Stimulated activated CD4-positive, alpha-beta T cell treated with anti-CD3 and anti-CD28 coated beads, TNF-alpha, amount 100 ng/mL, for 1 hour (primary cell): ENCODE measurements around the gene PGLYRP2.
"Not testable (repeated sequence)": the region's sequence is repeated elsewhere in the genome, so short reads cannot be mapped to it uniquely, and the experiment has no call there.

Experiments
- DNase-seq, 3 donors: peaks; one replicate each; pipeline ENCODE4 v3.0.0-alpha.2; 2020; ENCODE audit warnings: low read depth in 3 of 3, low spot score in 1 of 3

Gene PGLYRP2

DNA sequence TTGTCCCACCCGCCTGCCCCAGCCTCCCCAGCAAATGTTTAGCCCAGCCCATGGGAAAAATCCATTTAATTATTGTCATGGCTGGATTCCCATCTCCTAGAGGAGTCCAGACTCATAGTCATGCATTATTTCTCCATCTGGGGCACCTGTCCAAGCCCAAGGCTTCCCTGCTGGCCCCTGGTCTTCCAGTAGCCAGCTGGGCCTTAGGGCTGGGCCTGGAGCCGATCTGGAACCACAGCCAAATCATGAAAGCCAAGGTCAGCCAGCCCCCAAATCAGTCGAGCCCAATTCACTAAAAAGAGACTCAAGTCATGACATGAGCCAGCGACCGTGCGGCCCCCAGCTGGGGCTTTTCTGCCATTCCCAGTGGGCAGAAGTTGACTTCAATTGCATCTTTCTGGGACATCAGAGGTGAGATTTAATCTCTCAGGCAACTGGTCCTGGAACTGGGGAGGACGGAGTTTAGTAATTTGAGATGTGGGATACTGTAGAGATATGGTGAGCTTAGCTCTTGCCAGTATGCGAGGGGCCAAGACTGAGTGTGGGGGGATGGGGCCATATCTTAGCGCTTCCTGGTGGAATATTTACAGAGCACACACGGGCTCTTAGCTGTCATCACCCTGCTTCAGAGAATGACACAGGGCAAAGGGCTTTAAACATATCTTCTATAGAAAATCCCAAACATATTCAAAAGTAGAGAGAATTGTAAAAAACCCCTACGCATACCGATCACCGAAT is 9.4 kb upstream of the PGLYRP2 start:
- no peak for DNase-seq

DNA sequence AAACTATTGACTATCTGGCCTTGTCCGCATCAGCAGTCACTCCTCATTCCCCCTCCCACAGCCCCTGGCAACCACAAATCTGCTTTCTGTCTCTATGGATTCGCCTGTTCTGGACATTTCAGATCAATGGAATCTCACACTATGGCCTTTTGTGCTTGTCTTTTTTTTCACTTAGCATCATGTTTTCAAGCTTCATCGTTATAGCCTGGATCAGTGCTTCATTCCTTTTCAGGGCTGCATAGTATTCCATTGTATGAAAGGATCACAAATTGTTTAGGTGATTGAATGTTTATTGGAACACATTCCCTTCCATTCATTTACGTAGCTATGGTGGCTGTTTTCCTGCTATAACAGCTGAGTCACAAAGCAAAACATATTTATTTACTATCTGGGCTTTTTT is 7.7 kb upstream of the PGLYRP2 start:
- DNase-seq: no peak

DNA sequence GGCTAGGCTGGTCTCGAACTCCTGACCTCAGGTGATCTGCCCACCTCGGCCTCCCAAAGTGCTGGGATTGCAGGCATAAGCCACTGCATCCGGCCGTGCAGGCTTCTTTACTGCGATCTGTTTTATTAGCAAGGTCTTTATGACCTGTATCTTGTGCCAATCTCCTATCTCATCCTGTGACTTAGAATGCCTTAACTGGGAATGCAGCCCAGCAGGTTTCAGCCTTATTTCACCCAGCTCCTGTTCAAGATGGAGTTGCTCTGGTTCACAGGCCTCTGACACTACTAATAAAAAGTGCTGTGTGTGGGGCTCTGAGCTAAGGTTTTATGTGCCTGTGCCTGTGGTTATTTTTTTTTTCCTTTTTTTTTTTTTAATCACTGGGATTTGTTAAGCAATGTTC is 6.5 kb upstream of the PGLYRP2 start:
- DNase-seq: not testable (repeated sequence)

DNA sequence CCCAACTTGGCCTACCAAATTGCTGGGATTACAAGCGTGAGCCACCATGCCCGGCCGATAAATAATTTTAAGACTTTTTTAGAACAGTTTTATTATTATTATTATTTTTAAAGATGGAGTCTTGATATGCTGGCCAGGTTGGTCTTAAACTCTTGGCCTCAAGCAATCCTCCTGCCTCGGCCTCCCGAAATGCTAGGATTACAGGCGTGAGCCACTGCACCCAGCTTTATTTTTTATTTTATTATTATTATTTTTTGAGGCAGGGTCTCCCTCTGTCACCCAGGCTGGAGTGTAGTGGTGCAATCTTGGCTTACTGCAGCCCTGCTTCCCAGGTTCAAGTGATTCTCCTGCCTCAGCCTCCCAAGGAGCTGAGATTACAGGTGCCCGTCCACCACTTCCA is 1.7 kb upstream of the PGLYRP2 start:
- not testable (repeated sequence) for DNase-seq

DNA sequence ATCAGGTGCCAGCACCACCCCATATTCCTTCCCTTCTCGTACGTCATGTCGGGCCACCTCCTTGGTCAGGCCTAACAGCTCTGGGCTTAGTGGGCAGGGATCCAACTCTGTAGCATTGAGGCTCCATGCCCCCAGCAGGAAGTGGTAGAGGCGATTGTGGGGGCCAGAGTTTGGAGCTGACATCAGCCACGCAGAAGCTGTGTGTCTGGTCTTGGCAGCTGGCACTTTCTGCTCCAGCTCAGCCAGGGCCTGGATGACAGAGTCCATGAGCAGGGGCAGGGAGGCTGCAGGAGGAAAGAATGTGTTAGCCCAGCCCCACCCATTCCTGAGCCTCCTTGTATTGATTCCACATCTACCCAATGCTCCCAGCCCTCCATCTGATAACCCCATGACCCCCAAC is 3.0 kb downstream of the PGLYRP2 start:
- DNase-seq: no peak

GRCh38 chr19:15475611-15476010 is 3.7 kb downstream of the PGLYRP2 start:
- DNase-seq: no peak

DNA sequence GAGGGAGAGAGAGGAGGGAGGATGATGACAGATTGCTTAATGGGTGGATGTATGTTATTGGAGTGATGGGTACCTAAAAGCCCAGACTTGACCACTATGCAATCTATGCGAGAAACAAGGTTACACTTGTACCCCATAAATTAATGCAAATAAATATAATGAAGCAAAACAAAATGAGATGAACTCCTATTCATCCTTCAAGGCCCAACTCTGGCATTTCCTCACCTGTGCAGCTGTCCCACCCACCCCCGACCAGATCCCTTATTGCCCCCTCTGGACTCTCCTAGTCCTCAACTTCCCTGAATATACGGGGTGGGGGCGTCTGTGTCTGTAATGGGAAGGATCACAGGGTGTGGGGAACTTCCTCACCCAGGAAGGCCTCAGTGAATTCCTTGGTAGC is 4.1 kb downstream of the PGLYRP2 start:
- no peak for DNase-seq

DNA sequence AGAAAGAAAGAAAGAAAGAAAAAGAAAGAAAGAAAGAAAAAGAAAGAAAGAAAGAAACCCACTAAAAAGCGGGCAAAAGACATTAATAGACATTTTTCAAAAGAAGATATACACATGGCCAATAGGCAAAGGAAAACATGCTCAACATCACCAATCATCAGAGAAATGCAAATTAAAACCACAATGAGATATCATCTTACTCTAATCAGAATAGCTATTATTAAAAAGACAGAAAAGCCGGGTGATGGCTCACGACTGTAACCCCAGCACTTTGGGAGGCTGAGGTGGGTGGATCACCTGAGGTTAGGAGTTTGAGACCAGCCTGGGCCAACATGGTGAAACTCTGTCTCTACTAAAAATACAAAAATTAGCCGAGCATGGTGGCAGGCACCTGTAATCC is 5.5 kb downstream of the PGLYRP2 start:
- DNase-seq: not testable (repeated sequence)

DNA sequence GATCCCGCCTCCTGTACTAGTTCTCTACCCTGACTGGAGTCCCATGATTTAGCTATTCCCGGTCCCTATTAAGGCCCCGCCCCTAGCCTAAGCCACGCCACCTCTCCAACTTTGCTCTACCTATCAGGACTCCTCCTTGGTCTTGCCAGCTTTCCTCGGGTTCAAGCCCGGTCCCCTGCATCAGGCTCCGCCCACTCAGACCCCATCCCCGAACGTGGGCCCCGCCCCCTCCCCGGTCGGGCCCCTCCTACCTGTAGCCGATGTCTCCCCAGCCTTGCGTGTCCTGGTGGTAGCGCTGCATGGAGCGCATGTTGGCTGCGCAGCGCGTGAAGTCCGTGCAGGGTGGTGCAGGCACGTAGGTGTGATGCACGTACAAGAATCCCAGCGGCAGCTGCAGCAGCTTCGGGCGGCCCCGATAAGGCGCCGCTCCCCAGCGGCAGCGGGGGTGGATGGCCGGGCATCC is 7.6 kb downstream of the PGLYRP2 start:
- no peak for DNase-seq

DNA sequence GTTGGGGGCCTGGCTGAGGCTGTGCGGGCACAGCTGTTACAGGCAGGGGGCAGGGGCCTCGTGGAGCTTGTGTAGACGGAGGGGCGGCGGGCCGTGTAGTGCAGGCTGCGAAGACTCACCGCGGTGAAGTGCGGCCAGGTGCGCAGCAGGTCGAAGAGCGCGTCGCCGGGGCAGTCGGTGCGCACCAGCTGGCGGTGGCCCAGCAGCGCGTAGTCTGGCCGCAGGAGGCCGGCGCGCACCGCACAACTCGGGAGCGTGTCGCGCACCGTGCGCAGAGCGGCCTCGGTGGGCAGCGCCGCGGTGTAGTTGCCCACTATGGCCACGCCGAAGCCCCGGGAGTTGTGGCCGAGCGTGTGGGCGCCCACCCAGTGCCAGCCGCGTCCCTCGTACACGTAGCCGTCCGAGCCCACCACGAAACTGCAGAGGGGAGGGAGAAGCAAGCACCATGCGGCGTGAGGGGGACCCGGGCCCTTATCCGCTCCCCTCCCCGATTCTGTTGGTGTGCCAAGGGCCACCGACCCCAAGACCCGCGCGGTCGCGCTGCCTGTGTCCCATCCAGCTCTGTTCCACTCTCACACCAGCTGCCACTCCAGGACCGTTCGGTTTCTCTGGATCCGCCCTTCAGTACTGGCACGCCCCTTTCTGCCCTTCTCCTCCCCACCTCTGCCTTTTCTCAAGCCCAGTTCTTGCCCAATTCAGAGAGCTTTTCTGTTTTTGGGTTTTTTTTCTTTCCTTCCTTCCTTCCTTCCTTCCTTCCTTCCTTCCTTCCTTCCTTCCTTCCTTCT is 9.6 kb downstream of the PGLYRP2 start:
- DNase-seq: no peak

DNA sequence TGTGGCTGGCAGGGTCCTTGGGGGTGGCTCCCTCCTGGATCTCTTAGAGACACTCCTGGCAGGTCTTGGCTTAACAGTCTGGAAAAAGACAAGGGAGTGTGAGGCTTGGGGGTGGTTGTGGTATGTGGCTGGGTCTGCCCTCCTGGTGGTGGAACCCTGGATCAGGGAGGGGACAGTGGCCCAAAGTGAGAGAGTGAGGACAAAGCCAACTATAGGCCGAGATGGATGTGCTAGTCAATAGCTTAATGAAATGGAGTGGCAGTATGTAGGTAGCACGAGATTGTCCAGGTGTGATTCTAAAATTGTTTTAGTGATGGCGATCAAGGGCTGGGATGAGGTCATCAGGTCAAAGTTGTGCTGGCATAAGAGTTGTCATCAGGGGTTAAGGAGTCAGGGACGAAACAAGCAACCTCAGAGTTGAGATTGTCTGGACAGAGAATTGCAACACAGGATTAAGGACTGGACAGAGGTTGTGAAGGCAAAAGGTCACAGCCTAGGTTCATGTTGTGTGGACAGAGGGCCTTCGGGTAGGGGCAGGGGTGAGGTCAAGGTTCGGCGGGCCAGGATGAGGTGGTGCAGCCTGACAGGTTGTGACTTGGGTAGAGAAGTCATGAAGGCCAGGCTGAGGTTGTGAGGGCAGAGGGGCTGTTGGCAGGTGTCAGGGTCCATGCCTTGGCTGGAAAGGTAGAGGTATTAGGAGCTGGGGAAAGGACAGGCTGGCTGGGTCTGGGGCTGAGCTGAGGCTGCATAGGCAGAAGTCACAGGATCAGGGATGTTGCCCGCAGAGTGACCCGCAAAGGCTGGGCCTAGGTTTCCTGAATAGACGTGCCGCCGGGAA is 10.4 kb downstream of the PGLYRP2 start:
- DNase-seq: no peak

- no peak for DNase-seq
Observed at GRCh38 chr19:15467734-15468214, 11.5 kb downstream of the PGLYRP2 start.

GRCh38 chr19:15466851-15467733 is 12.2 kb downstream of the PGLYRP2 start:
- DNase-seq: peak in 2 of 3 donors; percentile 42 to 44

DNA sequence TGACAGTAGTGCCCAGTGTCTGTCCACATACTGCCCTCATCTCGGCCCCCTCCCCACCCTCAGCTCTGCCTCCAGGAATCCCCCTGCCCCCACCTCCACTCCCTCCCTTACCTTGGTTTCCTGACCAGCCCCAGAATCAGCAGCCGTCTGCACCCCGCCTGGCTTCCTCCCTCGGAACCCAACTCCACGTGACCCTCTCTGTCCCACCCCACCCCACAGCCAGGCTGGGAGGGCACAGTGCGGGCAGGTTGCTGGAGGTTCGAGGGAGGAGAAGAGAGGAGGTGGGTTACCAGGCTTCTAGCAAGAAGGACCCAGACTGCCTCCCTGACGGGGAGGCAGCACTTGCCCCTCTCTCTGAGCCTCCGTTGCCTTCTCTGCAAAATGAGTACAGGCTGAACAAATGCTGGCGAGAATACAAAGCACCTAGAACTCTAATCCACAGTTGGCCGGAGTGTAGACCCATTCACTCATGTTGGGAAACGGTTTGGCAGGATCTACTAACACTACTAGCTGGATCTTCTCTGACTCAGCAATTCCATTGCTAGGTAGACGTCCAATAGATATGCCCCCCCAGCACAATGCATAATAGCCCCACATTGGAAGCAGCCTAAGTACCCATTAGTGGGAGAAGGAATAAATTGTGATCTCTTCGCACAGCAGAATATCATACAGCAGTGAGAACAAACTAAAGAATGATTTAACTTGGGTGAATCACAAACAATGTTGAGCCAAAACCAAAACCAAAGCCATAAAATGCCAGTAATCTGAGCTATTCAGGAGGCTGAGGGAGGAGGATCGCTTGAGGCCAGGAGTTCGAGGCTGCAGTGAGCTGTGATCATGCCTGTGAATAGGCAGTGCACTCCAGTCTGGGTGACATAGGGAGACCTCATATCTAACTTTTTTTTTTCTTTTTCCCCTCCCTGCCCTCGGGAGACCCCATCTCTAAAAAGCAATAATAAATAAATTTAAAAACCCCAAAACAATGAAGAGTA is 14.6 kb downstream of the PGLYRP2 start, which contains the start of gene RASAL3:
RASAL3 (minus strand) TSS at position 151 of the 992 bp plus-strand sequence. CDS start 186 bp downstream, outside the sequence.
- peak; percentile 36 to 60 (median 58) for DNase-seq

DNA sequence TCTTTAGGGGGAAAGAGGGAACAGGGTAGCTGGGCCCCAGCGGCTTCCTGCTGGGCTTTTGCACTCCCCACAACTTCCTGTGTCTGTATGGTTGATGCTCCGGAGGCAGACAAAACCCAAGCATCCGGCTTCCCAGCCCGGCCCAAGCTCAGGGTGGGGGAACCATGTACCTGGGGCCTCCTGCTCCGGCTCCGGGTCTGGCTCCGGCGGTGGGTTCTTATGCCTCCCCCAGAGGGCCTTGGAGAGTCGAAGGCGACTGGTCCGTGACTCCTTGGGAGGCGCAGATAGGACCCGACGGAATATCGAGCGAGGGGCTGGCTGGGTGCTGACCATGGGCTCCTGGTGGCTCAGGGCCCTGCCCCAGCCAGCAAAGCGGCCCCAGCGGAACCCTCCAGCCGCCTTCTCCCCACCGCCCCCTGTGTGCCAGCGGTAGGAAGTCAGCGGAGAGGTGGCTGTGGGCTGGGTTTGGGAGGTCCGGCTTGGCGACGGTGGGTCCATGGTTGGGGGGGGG is 15.4 kb downstream of the PGLYRP2 start:
- peak; percentile 46 to 68 (median 65) for DNase-seq

- no peak for DNase-seq
Observed at GRCh38 chr19:15461694-15462093, 17.6 kb downstream of the PGLYRP2 start.

GRCh38 chr19:15457701-15458484 is 21.4 kb downstream of the PGLYRP2 start:
- no peak for DNase-seq
